HCT116 (cell line): ENCODE data around the gene NTHL1.

Experiments
- CTCF ChIP-seq, 3 experiments: fragments of 200-600 bp in 1 of 3; sonication (generic) in 1 of 3; IDR thresholded peaks in 2 of 3; conservative IDR thresholded peaks in 1 of 3; 2 replicates each; pipeline ENCODE4 v1.5.1; 2012 to 2017; ENCODE audit warnings: low read depth in 2 of 3, low read length in 2 of 3, antibody characterized with exemption in 1 of 3, borderline replicate concordance in 1 of 3, control low read depth in 1 of 3, mild to moderate bottlenecking in 1 of 3, mixed read lengths in 1 of 3, mixed run types in 1 of 3, moderate library complexity in 1 of 3; ENCODE audit not compliant: insufficient read depth in 1 of 3
- EZH2 ChIP-seq: fragments of 200-600 bp; sonication (generic); IDR thresholded peaks from 2 replicates; pipeline ENCODE4 v1.6.1; 2017; ENCODE audit warnings: antibody characterized with exemption, mixed run types
- POLR2AphosphoS5 ChIP-seq: IDR thresholded peaks from 2 replicates; pipeline ENCODE4 v1.6.1; 2011; ENCODE audit warnings: mild to moderate bottlenecking, low read depth, low read length, moderate library complexity
- REST ChIP-seq: IDR thresholded peaks from 2 replicates; pipeline ENCODE4 v1.6.1; 2012; ENCODE audit warnings: low read depth
- SP1 ChIP-seq: IDR thresholded peaks from 2 replicates; pipeline ENCODE4 v1.6.1; 2012; ENCODE audit warnings: low read depth

GRCh38 chr16:2016407-2016922, 31.2 kb downstream of the NTHL1 start:
- peak in 2 of 3 experiments; percentile 68 to 73; a peak in 5 of 6 replicates for TF ChIP-seq CTCF (IDR thresholded peaks at IDR 0.05 in 2 of 3, conservative IDR thresholded peaks at IDR 0.05 in 1 of 3; ENCODE audit: borderline replicate concordance in 1 of 3, insufficient read depth in 1 of 3, low read depth in 2 of 3, low read length in 2 of 3)
- TF ChIP-seq SP1 = no peak
- no peak for TF ChIP-seq POLR2AphosphoS5
- no peak for TF ChIP-seq EZH2
- no peak for TF ChIP-seq REST
